ENCODE measurements around the gene CLEC7A. TPM values are rescaled to one million over a fixed set of nuclear protein-coding genes. Genes with fewer than 3 reads are reported as not detected.

The CLEC7A gene
- total RNA-seq, 1 experiment from 2014 or later: not detected

DNA sequence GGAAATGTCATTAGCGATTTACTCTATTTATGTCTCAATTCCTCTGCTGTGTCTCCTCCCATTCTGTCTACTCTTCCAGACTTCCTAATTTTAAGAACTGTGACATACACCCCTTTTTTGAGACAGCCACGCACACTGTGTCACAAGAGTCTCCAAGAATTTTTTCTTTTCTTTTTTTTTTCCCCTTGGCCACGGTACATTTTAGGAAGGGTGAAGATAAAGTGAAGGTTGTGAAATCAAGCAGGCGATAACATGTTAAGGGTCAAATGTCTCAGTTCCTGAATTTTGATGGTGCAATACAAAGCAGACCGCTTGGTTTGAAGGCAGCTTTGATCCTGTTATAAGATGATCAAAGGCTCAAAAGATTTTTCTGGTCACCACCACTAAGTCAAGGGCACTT is 37.6 kb upstream of the CLEC7A start:
- DNase-seq (ENCODE audit: low read depth, low spot score) (no peak), ATAC-seq (no peak)
- BruUV-seq (replicated peaks): no TSS peak

GRCh38 chr12:10165421-10165820 is 35.4 kb upstream of the CLEC7A start:
- intact Hi-C loops (cut with micrococcal nuclease): no loop called here
- H3K27me3 ChIP-seq (ENCODE audit: insufficient read depth, low read length): no peaks in the 10 kb centered on the region
- RAD21 ChIA-PET (ENCODE audit: low non-redundant PET in 1 of 2, low total read pairs in 2 of 2, uncharacterized antibody in 2 of 2, unreplicated experiment in 2 of 2): no interaction called here
- H3K27ac ChIP-seq (ENCODE audit: low read depth, low read length): no peak overlapping the region
- TF ChIP-seq EGR1 (IDR thresholded peaks at IDR 0.05; ENCODE audit: low read depth): no peak
- no peak for TF ChIP-seq SP1 (IDR thresholded peaks at IDR 0.05; ENCODE audit: low read depth)
- H3K4me1 ChIP-seq (ENCODE audit: control insufficient read depth in 1 of 2, insufficient read depth in 2 of 2, low read length in 2 of 2): no peaks in the 10 kb centered on the region
- H3K36me3 ChIP-seq (ENCODE audit: control insufficient read depth in 1 of 2, insufficient read depth in 2 of 2, low read length in 2 of 2): no peaks in the 10 kb centered on the region
- no TSS peak for BruUV-seq (replicated peaks)
- H3K9ac ChIP-seq (ENCODE audit: low read length): no peak overlapping the region
- H3K9me3 ChIP-seq (ENCODE audit: control insufficient read depth in 1 of 2, insufficient read depth in 1 of 2, low read depth in 1 of 2, low read length in 2 of 2): no peaks in the 10 kb centered on the region
- POLR2A ChIA-PET: no interaction called here
- CTCF ChIA-PET: interaction anchor here (1.1 to 1.2 kb wide), 2 partner anchors 9 to 12 kb away, joined by 3 to 5 read pairs; no protein-coding TSS in a partner anchor
- no peak overlapping the region for H2AFZ ChIP-seq (ENCODE audit: low read depth, low read length, poor library complexity, severe bottlenecking)
- H3K9me2 ChIP-seq (ENCODE audit: insufficient read depth): no peaks in the 10 kb centered on the region
- no peak overlapping the region for H3K4me3 ChIP-seq (replicated peaks in 1 of 2; ENCODE audit: low read depth in 1 of 2, low read length in 2 of 2)
- ATAC-seq (no peak), DNase-seq (ENCODE audit: low read depth, low spot score) (no peak)
- H3K4me2 ChIP-seq (ENCODE audit: low read length): no peak overlapping the region
- no peaks in the 10 kb centered on the region for H3K79me2 ChIP-seq (ENCODE audit: insufficient read depth, low read length)
- no peaks in the 10 kb centered on the region for H4K20me1 ChIP-seq (ENCODE audit: insufficient read depth)

More for the DNA sequence above, 37.6 kb upstream of the CLEC7A start:
- Histone ChIP-seq H3K79me2 (ENCODE audit: insufficient read depth, low read length) (no peaks in the 10 kb centered on the region), H2AFZ (ENCODE audit: low read depth, low read length, poor library complexity, severe bottlenecking) (no peak overlapping the region), H3K4me3 (replicated peaks in 1 of 2; ENCODE audit: low read depth in 1 of 2, low read length in 2 of 2) (no peak overlapping the region), H3K9me2 (ENCODE audit: insufficient read depth) (no peaks in the 10 kb centered on the region), H3K36me3 (ENCODE audit: control insufficient read depth in 1 of 2, insufficient read depth in 2 of 2, low read length in 2 of 2) (no peaks in the 10 kb centered on the region), H3K4me2 (ENCODE audit: low read length) (no peak overlapping the region), H3K9me3 (ENCODE audit: control insufficient read depth in 1 of 2, insufficient read depth in 1 of 2, low read depth in 1 of 2, low read length in 2 of 2) (no peaks in the 10 kb centered on the region), H3K27me3 (ENCODE audit: insufficient read depth, low read length) (no peaks in the 10 kb centered on the region), H3K4me1 (ENCODE audit: control insufficient read depth in 1 of 2, insufficient read depth in 2 of 2, low read length in 2 of 2) (no peaks in the 10 kb centered on the region), H3K27ac (ENCODE audit: low read depth, low read length) (no peak overlapping the region), H4K20me1 (ENCODE audit: insufficient read depth) (no peaks in the 10 kb centered on the region), H3K9ac (ENCODE audit: low read length) (no peak overlapping the region)
- ChIA-PET POLR2A (no interaction called here), RAD21 (ENCODE audit: low non-redundant PET in 1 of 2, low total read pairs in 2 of 2, uncharacterized antibody in 2 of 2, unreplicated experiment in 2 of 2) (no interaction called here), CTCF (no interaction called here)
- TF ChIP-seq SP1 (IDR thresholded peaks at IDR 0.05; ENCODE audit: low read depth) (no peak), ZFX (IDR thresholded peaks at IDR 0.05) (no peak)
- intact Hi-C loops (cut with micrococcal nuclease): no loop called here

- H3K36me3 ChIP-seq (ENCODE audit: control insufficient read depth in 1 of 2, insufficient read depth in 2 of 2, low read length in 2 of 2): no peaks in the 10 kb centered on the region
- no peaks in the 10 kb centered on the region for H4K20me1 ChIP-seq (ENCODE audit: insufficient read depth)
- ATAC-seq: no peak
- no peak for DNase-seq (ENCODE audit: low read depth, low spot score)
- H3K27me3 ChIP-seq (ENCODE audit: insufficient read depth, low read length): no peaks in the 10 kb centered on the region
- H3K4me2 ChIP-seq (ENCODE audit: low read length): no peak overlapping the region
- ChIA-PET POLR2A (no interaction called here), CTCF (interaction anchor here (1.2 kb wide), 1 partner anchor 153 kb away, joined by 3 read pairs; the partner anchor contains the start of gene CLEC12B), RAD21 (ENCODE audit: low non-redundant PET in 1 of 2, low total read pairs in 2 of 2, uncharacterized antibody in 2 of 2, unreplicated experiment in 2 of 2) (no interaction called here)
- H3K9me3 ChIP-seq (ENCODE audit: control insufficient read depth in 1 of 2, insufficient read depth in 1 of 2, low read depth in 1 of 2, low read length in 2 of 2): no peaks in the 10 kb centered on the region
- H3K27ac ChIP-seq (ENCODE audit: low read depth, low read length): no peak overlapping the region
- no peaks in the 10 kb centered on the region for H3K9me2 ChIP-seq (ENCODE audit: insufficient read depth)
- no peak overlapping the region for H2AFZ ChIP-seq (ENCODE audit: low read depth, low read length, poor library complexity, severe bottlenecking)
- intact Hi-C loops (cut with micrococcal nuclease): no loop called here
- H3K4me1 ChIP-seq (ENCODE audit: control insufficient read depth in 1 of 2, insufficient read depth in 2 of 2, low read length in 2 of 2): no peaks in the 10 kb centered on the region
- no TSS peak for BruUV-seq (replicated peaks)
- no peaks in the 10 kb centered on the region for H3K79me2 ChIP-seq (ENCODE audit: insufficient read depth, low read length)
- no peak overlapping the region for H3K4me3 ChIP-seq (replicated peaks in 1 of 2; ENCODE audit: low read depth in 1 of 2, low read length in 2 of 2)
- no peak overlapping the region for H3K9ac ChIP-seq (ENCODE audit: low read length)
- TF ChIP-seq, protein P1, sequence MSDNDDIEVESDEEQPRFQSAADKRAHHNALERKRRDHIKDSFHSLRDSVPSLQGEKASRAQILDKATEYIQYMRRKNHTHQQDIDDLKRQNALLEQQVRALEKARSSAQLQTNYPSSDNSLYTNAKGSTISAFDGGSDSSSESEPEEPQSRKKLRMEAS (IDR thresholded peaks at IDR 0.05): no peak
- TF ChIP-seq, protein P2, sequence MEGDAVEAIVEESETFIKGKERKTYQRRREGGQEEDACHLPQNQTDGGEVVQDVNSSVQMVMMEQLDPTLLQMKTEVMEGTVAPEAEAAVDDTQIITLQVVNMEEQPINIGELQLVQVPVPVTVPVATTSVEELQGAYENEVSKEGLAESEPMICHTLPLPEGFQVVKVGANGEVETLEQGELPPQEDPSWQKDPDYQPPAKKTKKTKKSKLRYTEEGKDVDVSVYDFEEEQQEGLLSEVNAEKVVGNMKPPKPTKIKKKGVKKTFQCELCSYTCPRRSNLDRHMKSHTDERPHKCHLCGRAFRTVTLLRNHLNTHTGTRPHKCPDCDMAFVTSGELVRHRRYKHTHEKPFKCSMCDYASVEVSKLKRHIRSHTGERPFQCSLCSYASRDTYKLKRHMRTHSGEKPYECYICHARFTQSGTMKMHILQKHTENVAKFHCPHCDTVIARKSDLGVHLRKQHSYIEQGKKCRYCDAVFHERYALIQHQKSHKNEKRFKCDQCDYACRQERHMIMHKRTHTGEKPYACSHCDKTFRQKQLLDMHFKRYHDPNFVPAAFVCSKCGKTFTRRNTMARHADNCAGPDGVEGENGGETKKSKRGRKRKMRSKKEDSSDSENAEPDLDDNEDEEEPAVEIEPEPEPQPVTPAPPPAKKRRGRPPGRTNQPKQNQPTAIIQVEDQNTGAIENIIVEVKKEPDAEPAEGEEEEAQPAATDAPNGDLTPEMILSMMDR (IDR thresholded peaks at IDR 0.05 in 2 of 3, conservative IDR thresholded peaks at IDR 0.05 in 1 of 3; ENCODE audit: borderline replicate concordance in 1 of 3, insufficient read depth in 1 of 3, low read depth in 2 of 3, low read length in 2 of 3): no peak
- TF ChIP-seq TCF7L2 (IDR thresholded peaks at IDR 0.05; ENCODE audit: borderline replicate concordance, extremely low read depth, insufficient read depth, insufficient read length) (no peak), ELF1 (IDR thresholded peaks at IDR 0.05; ENCODE audit: borderline replicate concordance, low read depth) (no peak), EZH2 (IDR thresholded peaks at IDR 0.05) (no peak), YY1 (IDR thresholded peaks at IDR 0.05; ENCODE audit: extremely low read depth, insufficient replicate concordance, low read depth, low read length) (no peak), CEBPB (IDR thresholded peaks at IDR 0.05; ENCODE audit: low read depth) (no peak), SIN3A (IDR thresholded peaks at IDR 0.05; ENCODE audit: low read depth) (no peak), SRF (IDR thresholded peaks at IDR 0.05; ENCODE audit: low read depth) (no peak), FOSL1 (IDR thresholded peaks at IDR 0.05; ENCODE audit: low read depth) (no peak)
These were observed 33.1 kb upstream of the CLEC7A start for GRCh38 chr12:10163084-10163483.
